H7 (cell line): ENCODE data around the gene HUS1B. TPM values are rescaled to one million over a fixed set of nuclear protein-coding genes. Genes with fewer than 3 reads are reported as not detected.
"Not testable (repeated sequence)": the region's sequence is repeated elsewhere in the genome, so short reads cannot be mapped to it uniquely, and the experiment has no call there.

Source experiments
- DNase-seq: peaks from one replicate; pipeline ENCODE4 v3.0.0; 2012
- H3K27me3 ChIP-seq: 2 replicates; pipeline ENCODE4 v1.6.0; 2011; ENCODE audit warnings: mild to moderate bottlenecking, low read length; ENCODE audit not compliant: control insufficient read depth, insufficient read depth
- H3K36me3 ChIP-seq: replicated peaks from 2 replicates; pipeline ENCODE4 v1.5.1; 2011; ENCODE audit warnings: low read length; ENCODE audit not compliant: control insufficient read depth, insufficient read depth
- H3K4me3 ChIP-seq: 2 replicates; pipeline ENCODE4 v1.5.1; 2011; ENCODE audit warnings: low read depth, mild to moderate bottlenecking, control low read depth, low read length, moderate library complexity; ENCODE audit not compliant: insufficient read depth
- total RNA-seq: library from RNA; depleted of rRNA; stranded (reverse); fragments of >200 nt; shearing (Covaris generic); gene quantifications from 2 replicates; pipeline ENCODE4 v1.2.3, GENCODE V29; 2014; rRNA removed

HUS1B gene
- 0.22 and 1.1 TPM in 2 replicates for total RNA-seq

DNA sequence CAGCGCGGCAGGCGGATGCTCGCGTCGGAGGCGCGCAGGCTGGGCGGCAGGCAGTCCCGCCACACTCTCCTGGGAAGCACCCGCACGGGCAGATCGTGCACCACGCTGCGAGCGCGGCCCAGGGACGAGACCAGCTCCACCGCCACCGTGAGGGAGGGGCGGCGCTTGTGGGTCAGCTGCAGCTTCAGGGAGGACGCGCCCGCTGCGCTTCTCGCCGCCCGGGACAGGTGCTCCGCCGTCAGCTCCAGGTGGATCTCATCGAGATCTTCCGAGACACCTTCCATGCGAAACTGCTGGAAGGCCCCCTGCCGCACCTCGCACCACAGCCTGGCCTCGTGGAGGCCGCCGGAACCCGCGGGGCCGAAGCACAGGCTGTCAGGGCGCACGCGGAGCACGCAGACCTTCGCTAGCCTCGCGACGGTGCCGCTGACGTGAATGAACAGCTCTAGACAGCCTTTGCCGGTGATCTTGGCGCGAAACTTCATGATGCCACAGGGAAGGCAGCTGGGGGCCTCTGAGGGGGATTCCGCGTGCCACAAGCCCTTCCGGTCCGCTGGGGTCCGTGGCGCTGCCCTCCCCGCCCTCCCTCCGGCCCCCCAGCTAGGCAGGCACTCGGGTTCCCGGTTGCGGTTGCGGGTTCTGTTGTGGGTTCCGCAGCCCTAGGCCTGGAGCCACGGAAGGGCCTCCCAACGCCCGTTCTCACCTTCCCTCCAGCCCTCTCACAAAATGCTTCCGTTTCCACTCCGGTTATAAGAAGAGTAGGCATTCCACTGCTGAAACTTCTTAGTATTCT, at the start of gene HUS1B:
TSS of gene HUS1B (minus strand) at position 641 of the 793 bp plus-strand sequence. CDS start at position 485, 156 bp downstream.
- H3K4me3 ChIP-seq: no peak within 1 kb of the TSS
- H3K27me3 ChIP-seq: no peaks in the 10 kb centered on the region
- H3K36me3 ChIP-seq: no peaks in the 10 kb centered on the region
- peak; percentile 41 for DNase-seq

DNA sequence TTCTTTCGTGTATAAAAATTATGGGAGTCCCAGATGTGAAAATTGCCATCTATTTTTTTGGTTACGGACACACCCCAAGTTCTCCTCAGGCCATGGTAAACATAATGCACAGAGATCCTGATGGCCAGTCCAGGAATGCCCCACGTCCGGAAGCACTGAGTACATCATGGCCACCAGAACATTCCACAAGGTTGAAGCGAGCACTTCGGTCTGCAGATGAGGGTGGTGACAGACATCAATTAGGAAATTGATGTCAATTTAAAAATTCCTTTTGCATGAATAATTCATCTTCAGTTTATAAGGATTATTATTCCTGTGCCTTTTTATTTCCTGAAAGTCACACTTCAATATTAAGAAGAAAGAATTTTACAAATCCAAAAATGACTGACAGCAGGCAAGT, 49.2 kb upstream of the HUS1B start:
- no peaks in the 10 kb centered on the region for H3K36me3 ChIP-seq
- peaks cover 2% of the 10 kb centered on the region for H3K27me3 ChIP-seq
- no peak for DNase-seq
- no peak overlapping the region for H3K4me3 ChIP-seq

DNA sequence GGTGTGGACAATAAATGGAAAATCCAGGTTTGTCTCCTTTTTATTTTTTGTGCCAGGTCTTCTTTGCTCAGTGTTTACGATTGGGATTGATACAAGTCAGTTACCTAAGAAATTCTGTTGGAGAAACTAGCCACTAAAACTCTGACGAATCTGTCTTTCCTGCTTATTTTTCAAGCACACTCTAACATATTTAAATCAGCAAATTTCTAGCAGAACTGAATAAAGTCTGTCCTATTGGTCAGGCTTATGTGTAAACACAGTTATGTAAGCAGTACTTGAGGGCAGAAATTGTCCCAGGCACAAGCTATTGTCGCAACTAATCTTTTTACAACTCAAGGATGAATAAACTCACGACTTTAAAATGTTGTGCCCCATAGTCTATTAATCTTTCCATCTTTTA, 48.1 kb upstream of the HUS1B start:
- H3K36me3 ChIP-seq: no peaks in the 10 kb centered on the region
- H3K4me3 ChIP-seq: no peak overlapping the region
- peaks cover 1% of the 10 kb centered on the region; the same call in 1 of the 2 replicates for H3K27me3 ChIP-seq
- no peak for DNase-seq

DNA sequence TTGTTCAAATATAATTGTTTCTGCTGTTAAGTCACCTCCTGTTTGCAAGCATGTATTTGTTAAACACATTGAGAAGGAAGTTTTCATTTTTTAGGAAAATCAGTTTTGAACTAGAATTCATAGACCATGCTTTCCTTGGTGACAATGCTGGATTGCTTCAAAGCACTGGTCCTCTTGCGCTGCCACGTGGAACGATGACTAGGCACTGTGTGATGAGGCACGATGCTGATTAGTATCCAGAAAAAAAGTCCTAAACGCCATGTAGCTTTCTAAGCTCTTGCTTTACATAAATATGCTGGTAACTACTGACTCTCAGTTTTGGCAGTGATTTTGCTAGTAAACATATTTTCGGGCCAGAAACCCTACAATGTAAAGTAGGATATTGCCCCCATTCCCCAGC, 47.1 kb upstream of the HUS1B start:
- H3K27me3 ChIP-seq: no peaks in the 10 kb centered on the region
- no peak overlapping the region for H3K4me3 ChIP-seq
- no peak for DNase-seq
- no peaks in the 10 kb centered on the region for H3K36me3 ChIP-seq

DNA sequence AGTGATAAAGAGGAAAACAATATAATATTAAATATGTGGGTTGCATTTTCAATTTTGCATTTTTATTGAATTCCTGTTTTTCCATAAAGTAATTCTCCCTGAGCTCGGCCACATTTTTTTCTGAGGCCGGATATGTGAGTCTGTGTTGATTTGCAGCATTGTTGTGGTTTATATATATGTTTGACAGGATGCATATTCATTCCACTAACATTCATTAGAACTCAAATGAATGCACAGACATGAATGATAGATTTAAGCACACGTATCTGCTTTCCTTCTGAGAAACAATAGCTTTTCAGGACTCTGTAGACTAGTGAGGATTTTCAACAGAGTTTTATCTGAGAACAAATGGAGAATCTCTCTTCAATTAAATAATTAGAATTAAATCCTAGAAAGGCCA, 46.7 kb upstream of the HUS1B start:
- no peak for DNase-seq
- Histone ChIP-seq H3K27me3 (no peaks in the 10 kb centered on the region), H3K4me3 (no peak overlapping the region), H3K36me3 (no peaks in the 10 kb centered on the region)

DNA sequence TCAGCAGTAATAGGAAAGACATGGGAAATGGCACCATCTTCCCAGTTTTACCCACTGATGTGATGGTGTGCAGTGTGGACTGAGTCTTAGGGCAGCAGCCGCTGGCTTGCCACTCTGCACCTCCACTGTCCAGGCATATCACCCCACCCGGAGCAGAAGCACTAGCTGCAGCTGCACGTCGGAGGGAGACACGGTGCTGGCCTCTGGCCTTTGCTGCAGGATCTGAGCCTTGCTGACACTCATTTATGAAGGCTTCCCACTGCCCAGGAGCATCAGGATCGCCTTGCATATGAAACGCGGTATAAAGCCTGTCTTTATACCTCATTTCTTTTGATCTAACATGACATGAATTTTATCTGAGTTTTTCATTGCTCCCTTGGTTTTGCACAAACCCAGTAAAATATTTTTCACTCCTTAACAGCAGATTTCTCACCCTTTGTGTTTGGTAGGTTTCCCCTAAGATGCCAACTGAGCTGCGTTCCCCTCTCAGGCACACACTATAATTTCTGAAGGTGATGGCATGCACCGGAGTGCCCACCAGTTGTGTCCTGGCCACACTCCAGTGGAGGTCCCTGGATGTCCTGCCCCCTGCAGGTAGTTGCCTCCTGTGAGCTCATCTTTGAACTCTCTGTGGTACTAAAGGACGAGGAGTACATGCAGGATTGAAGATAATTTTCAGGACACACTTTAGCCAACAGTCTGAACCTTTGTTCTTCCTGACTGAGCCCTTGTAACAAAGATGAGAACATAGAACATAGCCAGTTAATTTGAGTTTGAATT, 45.0 kb upstream of the HUS1B start:
- Histone ChIP-seq H3K27me3 (no peaks in the 10 kb centered on the region), H3K36me3 (peaks cover 3% of the 10 kb centered on the region), H3K4me3 (no peak overlapping the region)
- DNase-seq: peak; percentile 63

DNA sequence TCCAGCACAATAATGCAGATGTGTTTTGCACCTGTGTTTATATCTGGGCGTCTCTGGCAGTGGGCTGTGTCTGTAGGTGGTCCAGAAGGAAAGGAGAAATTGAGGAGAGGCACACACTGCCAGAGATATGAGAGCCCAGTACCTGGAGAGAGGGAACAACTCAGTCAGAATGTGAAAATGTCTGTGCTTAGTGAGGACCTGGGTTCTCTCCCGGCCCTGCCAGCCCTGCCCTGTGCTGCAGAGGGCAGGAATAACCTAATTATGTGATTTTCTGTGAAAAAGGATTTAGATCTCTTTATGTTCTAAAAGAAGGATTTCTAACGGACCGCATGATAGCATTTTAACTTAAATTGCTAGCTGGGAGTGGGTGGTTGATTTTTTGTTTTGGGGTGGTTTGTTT, 44.3 kb upstream of the HUS1B start:
- no peak for DNase-seq
- Histone ChIP-seq H3K36me3 (peaks cover 3% of the 10 kb centered on the region), H3K27me3 (no peaks in the 10 kb centered on the region), H3K4me3 (no peak overlapping the region)

DNA sequence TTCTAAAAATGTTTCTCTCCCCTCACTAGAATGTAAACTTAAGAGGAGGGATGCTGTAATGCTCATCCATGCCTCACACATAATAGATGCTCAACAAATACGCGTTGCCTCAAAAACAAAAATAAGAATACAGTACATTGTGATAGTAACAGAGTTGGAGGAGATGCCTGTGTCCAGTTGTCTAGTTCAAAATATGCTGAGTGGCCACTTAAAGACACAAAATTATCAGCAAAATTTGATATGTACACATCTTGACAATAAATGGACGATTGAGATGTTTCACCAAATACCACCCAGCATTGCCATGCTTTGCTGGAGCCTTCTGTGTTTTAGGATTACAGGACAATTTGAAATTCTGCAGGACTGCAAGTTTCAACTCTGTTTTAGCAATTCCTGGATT, 43.6 kb upstream of the HUS1B start:
- DNase-seq: no peak
- H3K4me3 ChIP-seq: no peak overlapping the region
- peaks cover 3% of the 10 kb centered on the region for H3K36me3 ChIP-seq

DNA sequence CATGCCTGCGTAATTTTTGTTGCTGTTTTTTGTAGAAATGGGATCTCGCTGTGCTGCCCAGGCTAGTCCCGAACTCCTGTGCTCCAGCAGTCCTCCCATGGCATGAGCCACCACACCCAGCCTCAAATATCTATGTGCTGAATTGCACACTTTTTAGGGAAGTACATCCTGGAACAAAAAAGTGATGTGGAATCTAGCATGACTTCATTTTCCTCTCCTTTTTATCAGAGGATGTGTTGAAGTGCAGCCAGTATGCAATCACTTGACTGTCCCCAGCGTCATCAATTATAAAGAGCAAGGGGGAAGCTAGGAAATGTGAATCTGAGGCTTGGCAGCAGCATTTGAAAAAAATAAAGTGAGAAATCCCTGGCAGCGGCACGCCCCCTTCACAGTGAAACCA, 42.4 kb upstream of the HUS1B start:
- DNase-seq: no peak
- H3K27me3 ChIP-seq: no peaks in the 10 kb centered on the region
- peaks cover 3% of the 10 kb centered on the region for H3K36me3 ChIP-seq
- no peak overlapping the region for H3K4me3 ChIP-seq

More for the DNA sequence above, 43.6 kb upstream of the HUS1B start:
- H3K27me3 ChIP-seq: no peaks in the 10 kb centered on the region

DNA sequence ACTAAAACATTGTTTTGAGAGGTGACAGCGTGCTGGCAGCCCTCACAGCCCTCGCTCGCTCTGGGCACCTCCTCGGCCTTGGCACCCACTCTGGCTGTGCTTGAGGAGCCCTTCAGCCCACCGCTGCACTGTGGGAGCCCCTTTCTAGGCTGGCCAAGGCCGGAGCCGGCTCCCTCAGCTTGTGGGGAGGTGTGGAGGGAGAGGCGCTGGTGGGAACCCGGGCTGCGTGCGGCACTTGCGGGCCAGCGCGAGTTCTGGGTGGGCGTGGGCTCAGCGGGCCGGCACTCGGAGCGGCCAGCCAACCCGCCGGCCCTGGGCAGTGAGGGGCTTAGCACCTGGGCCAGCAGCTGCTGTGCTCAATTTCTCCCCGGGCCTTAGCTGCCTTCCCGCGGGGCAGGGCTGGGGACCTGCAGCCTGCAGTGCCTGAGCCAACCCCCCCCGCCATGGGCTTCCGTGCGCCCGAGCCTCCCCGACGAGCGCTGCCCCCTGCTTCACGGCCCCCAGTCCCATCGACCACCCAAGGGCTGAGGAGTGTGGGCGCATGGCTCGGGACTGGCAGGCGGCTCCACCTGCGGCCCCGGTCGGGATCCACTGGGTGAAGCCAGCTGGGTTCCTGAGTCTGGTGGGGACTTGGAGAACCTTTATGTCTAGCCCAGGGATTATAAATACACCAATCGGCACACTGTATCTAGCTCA, 37.7 kb upstream of the HUS1B start:
- not testable (repeated sequence) for H3K27me3 ChIP-seq

DNA sequence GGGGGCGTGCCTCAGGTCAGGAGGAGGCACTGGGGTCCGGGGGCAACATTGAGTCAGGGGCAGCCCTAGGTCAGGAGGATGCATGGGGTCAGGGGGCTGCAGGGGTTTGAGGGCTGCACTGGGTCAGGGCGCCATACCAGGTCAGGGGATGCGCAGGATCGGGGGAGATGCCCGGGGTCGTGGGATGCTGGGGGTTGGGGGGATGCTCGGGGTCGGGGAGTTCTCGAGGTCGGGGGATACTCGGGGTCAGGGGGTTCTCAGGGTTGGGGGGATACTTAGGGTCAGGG, 36.8 kb upstream of the HUS1B start:
- Histone ChIP-seq H3K27me3 (no peaks in the 10 kb centered on the region), H3K36me3 (peaks cover 6% of the 10 kb centered on the region), H3K4me3 (peak overlapping the region; percentile 83)
- DNase-seq: no peak

More for the DNA sequence above, 37.7 kb upstream of the HUS1B start:
- not testable (repeated sequence) for DNase-seq, H3K4me3 ChIP-seq, H3K36me3 ChIP-seq

DNA sequence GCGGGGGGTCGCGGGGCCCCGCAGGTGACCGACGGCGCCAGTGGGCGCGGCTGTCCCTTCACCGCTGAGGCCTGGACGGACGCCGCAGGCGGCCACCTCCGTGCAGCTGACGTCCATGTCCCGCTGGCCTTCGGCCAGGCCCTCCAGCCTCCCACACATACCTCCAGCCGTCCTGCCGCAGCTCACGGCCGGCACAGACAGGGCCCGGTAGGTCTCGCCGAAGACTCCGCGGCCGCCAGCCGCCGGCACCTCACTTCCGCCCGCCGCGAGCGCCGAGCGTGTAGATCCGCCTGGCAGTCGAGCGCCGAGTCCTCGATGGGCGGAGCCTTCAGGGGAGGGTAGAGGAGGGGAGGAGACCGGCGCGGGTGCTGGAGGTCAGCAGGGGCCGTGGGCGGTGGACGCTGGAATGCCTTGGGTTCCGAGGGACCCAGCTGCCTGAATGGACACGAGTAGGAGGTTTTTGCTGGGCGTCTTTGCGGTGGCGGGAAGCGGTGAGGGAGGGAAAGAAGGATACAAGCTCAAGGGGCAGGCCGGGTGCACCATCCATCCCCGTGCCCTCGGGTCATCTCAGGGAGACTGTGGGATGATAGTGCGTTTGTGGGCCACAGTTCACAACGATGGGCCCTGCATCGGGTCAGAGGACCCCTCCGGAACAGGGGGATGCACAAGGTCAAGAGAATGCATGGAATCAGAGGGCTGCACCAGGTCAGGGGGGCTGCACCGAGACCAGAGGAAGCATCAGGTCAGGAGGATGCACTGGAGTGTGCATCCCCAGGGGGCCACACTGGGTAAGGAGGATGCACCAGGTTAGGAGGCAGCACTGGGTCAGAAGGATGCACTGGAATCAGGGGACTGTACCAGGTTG, 36.2 kb upstream of the HUS1B start, which contains the start of gene EXOC2:
TSS of gene EXOC2 (minus strand) at position 282 of the 865 bp plus-strand sequence. CDS start 55,321 bp downstream, outside the sequence.
- Histone ChIP-seq H3K27me3 (no peaks in the 10 kb centered on the region), H3K36me3 (peaks cover 7% of the 10 kb centered on the region), H3K4me3 (peak within 1 kb of the TSS; percentile 83)
- DNase-seq: peak; percentile 94

DNA sequence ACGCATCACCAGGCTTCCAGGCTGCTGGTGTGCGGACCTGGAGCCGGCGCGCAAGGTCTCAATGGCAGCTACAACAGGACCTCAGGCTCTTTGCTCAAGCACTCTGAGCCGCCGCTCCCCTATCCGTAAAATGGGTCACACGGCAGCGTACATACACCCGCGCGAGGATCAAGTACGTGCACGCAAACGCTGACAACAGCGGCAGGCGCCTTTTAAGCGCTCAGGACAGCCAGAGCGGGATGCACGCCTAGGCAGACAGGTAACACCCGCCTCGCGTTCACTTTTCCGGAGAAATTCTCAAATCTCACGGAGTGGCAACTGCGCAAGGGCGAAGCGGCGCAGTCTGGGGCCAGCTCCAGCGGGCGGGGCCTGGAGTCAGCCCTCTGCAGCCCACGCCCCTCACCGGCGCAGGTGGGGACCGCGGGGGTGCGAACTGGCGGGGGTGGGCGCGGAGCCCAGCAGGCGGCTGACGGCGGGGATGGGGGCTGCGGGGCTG, 35.5 kb upstream of the HUS1B start:
- peak; percentile 85 for DNase-seq
- Histone ChIP-seq H3K36me3 (peaks cover 5% of the 10 kb centered on the region), H3K4me3 (peak overlapping the region; percentile 83), H3K27me3 (no peaks in the 10 kb centered on the region)

DNA sequence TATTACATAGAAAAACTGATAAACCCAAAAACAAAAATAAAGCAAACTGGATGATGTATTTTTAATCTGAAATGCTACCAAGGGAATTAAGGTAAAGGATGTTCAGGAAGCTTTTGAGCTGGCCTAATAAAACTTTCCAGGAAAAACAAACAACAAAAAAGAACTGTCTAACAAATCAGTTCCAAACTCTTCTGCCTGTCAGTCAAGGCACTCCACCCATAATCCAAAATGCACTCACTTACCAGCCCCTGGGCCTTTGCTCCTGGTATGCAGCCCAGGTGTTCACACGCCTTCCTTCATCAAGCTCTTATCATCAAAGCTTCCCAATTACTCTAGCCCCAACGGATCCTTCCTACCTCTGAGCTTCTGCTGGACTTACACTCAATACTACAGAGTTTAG, 32.3 kb upstream of the HUS1B start:
- no peak for DNase-seq
- Histone ChIP-seq H3K27me3 (no peaks in the 10 kb centered on the region), H3K36me3 (peaks cover 5% of the 10 kb centered on the region), H3K4me3 (no peak overlapping the region)
